Stimulated activated effector memory CD8-positive, alpha-beta T cell treated with anti-CD3 and anti-CD28 coated beads, Interleukin-12 subunit alpha, Interleukin-12 subunit beta, amount 100 ng/mL, for 72 hours (primary cell): ENCODE measurements around the gene ATXN1.
"Not testable (repeated sequence)": the region's sequence is repeated elsewhere in the genome, so short reads cannot be mapped to it uniquely, and the experiment has no call there.

Experiments used
- ATAC-seq: fragments of 150-1000 bp; cut with Tn5 transposase; 2 replicates; pipeline ENCODE4 v1.10.0; 2021
- DNase-seq, 2 donors: peaks; one replicate each; pipeline ENCODE4 v3.0.0; 2021 to 2022; ENCODE audit warnings: low spot score in 2 of 2
- H3K27ac Mint-ChIP-seq: one replicate; pipeline ENCODE4 v1.8.0; 2022; ENCODE audit warnings: mild to moderate bottlenecking, mixed read lengths
- H3K36me3 Mint-ChIP-seq: one replicate; pipeline ENCODE4 v1.8.0; 2022; ENCODE audit warnings: mild to moderate bottlenecking, mixed read lengths
- H3K4me1 Mint-ChIP-seq: one replicate; pipeline ENCODE4 v1.8.0; 2022; ENCODE audit warnings: mixed read lengths
- H3K4me3 Mint-ChIP-seq: one replicate; pipeline ENCODE4 v1.8.0; 2022; ENCODE audit warnings: mild to moderate bottlenecking, mixed read lengths
- H3K9me3 Mint-ChIP-seq: one replicate; pipeline ENCODE4 v1.8.0; 2022; ENCODE audit warnings: mixed read lengths

Gene ATXN1

DNA sequence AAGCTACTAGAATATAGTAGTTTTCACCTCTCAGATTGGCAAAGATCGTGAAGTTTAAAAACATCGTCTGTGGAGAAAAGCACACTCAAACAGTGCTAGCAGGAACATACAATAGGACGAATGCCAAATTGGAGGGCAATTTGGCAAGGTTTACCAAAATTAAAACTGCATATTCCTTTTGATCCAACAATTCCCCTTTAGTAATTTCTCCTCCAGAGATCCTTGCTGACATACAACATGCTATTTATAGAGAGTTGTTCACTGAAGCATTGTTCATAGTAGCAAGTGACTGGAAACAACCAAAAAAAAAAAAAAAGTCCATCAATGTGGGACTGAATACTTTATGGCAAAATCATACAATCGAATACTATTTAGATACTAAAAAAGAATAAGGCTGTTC is 202.2 kb downstream of the ATXN1 start:
- DNase-seq (no peak), ATAC-seq (no peak)
- Mint-ChIP-seq H3K9me3 (no peaks in the 10 kb centered on the region), H3K4me1 (peaks cover 7% of the 10 kb centered on the region), H3K4me3 (no peak overlapping the region), H3K36me3 (peaks cover 27% of the 10 kb centered on the region), H3K27ac (no peak overlapping the region)

DNA sequence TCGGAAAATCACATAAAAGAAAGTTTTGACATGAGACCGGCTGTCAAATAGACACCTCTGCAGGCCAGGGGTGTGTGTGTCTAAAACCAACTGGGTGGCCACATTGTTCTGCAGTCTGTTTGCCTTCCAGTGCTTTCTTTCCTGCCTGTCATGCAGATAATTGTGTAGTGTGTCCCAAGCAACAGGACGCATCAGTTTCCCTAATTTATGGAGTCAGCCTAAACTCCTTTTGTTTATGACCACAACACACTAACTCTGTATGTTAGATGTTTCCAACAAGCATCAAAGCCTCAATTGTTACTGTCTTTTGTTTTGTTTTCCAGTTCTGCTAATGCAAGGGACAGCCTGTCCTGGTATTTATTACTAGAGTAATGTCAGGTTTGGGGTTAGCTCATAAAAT is 205.7 kb downstream of the ATXN1 start:
- Mint-ChIP-seq H3K4me1 (peaks cover 7% of the 10 kb centered on the region), H3K4me3 (no peak overlapping the region), H3K27ac (no peak overlapping the region), H3K9me3 (no peaks in the 10 kb centered on the region), H3K36me3 (peaks cover 27% of the 10 kb centered on the region)
- no peak for ATAC-seq
- DNase-seq: no peak

DNA sequence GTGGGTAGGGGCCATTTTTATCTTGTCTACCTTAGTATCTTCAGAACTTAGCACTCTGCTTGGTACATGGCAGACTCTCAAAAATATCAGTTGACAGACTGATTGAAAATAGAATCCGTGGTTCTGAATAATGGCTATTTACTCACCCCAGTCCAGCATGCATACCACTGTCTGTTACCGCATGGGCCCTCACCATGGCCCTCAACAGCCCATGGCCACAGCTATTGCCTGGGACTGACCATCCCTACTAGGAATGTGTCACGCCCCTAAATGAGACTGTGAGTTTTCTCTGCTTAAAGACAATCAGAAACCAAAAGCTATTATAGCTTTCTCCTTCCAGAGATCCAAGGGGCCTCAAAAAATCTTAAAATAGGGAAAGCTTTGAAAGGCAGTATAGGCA is 207.7 kb downstream of the ATXN1 start:
- Mint-ChIP-seq H3K4me1 (peaks cover 7% of the 10 kb centered on the region), H3K4me3 (no peak overlapping the region), H3K36me3 (peaks cover 39% of the 10 kb centered on the region), H3K9me3 (no peaks in the 10 kb centered on the region), H3K27ac (no peak overlapping the region)
- no peak for ATAC-seq
- no peak for DNase-seq

DNA sequence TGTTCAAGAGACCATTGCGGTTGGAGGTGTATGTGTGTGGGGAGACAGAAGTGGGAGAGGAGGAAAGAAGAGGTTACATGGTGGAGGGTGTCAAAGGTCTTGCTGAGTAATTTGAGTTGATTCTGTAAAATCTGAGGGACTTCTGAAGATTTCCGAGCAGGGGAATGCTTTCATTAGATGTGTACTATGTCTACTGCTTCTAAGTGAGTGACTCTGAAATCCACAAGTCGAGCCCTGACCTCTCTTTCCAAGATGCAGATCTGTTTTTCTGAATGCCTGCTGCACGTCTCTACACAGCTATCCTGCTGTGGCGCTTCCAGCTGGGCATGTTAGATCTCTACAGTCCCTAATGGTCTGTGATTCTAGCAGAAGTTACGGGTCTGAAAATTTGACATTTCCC is 209.8 kb downstream of the ATXN1 start:
- peaks cover 7% of the 10 kb centered on the region for H3K4me1 Mint-ChIP-seq
- no peak overlapping the region for H3K4me3 Mint-ChIP-seq
- DNase-seq: no peak
- no peak for ATAC-seq
- H3K9me3 Mint-ChIP-seq: no peaks in the 10 kb centered on the region
- no peak overlapping the region for H3K27ac Mint-ChIP-seq
- peaks cover 43% of the 10 kb centered on the region for H3K36me3 Mint-ChIP-seq

DNA sequence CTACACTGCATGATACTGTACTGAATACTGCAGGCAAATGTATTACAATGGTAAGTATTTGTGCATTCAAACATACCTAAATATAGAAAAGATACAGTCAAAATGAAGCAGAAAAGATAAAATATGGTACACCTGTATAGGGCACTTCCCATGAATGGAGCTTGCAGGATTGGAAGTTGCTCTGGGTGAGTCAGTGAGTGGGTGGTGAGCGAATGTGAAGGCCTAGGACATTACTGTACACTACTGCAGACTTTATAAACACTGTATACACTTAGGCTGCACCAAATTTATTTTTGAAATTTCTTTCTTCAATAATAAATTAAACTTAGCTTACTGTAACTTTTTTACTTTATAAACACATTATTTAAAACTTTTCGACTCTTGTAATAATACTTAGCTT is 213.1 kb downstream of the ATXN1 start:
- Mint-ChIP-seq H3K9me3 (no peaks in the 10 kb centered on the region), H3K4me1 (peaks cover 13% of the 10 kb centered on the region), H3K27ac (no peak overlapping the region), H3K36me3 (peaks cover 45% of the 10 kb centered on the region), H3K4me3 (no peak overlapping the region)
- no peak for ATAC-seq
- no peak for DNase-seq

DNA sequence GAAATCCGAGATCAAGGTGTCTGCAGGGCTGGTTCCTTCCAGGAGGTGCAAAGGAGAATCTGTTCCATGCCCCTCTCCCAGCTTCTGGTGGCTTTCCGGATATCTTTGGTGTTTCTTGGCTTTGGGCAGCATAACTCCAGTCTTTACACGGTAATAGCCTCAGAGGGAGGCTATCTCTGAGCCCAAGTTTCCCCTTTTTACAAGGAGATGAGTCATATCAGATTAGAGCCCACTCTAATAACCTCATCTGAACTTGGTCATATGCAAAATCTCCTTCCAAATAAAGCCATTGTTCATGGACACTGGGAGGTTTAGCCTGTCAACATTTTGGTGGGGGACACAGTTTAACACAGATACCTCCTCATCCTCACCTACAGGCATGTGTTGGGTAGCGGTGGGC is 213.7 kb downstream of the ATXN1 start:
- Mint-ChIP-seq H3K4me1 (peaks cover 13% of the 10 kb centered on the region), H3K27ac (no peak overlapping the region), H3K9me3 (no peaks in the 10 kb centered on the region), H3K36me3 (peaks cover 45% of the 10 kb centered on the region), H3K4me3 (no peak overlapping the region)
- ATAC-seq (no peak), DNase-seq (no peak)

DNA sequence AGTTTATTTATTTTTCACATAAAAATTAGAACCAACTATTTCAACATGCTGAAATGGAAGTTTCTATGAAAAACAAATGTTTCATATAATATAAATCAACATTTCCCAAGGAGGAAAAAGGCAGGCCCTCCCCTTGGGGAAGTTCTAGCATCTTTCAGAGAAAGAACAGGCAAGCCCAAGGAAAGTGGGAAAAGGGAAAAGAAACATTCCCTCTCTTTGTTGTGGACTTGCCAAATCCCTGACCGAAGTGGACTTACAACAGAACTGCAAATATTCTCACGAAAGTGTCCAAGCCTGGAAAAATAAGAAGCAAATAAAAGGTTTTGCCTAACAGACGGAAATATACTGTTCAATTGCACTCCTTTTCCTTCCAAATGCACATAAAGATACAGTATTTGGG is 214.4 kb downstream of the ATXN1 start:
- Mint-ChIP-seq H3K4me3 (no peak overlapping the region), H3K4me1 (peaks cover 13% of the 10 kb centered on the region), H3K27ac (no peak overlapping the region), H3K9me3 (no peaks in the 10 kb centered on the region), H3K36me3 (peaks cover 45% of the 10 kb centered on the region)
- no peak for ATAC-seq
- no peak for DNase-seq

DNA sequence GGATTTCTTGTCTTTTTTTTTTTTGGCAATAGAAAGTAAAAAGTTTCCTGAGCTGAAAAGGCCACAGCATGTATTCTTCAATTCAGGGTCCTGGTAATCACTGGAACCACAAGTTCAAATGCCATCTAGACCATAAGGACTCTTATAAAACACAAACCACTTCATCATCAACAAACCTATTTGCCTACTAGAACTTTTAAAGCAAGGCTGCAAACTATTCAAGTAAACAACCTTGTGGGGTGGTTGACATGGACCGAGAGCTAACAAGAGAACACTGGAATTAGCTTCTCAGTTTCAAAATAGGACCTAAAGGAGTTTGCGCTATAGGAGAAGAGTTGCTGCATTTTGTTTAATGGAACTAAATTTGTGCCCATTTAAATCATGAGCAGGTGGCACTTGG is 215.9 kb downstream of the ATXN1 start:
- H3K9me3 Mint-ChIP-seq: no peaks in the 10 kb centered on the region
- DNase-seq: no peak
- H3K4me1 Mint-ChIP-seq: peaks cover 20% of the 10 kb centered on the region
- no peak for ATAC-seq
- H3K4me3 Mint-ChIP-seq: no peak overlapping the region
- H3K27ac Mint-ChIP-seq: no peak overlapping the region
- H3K36me3 Mint-ChIP-seq: peaks cover 44% of the 10 kb centered on the region

DNA sequence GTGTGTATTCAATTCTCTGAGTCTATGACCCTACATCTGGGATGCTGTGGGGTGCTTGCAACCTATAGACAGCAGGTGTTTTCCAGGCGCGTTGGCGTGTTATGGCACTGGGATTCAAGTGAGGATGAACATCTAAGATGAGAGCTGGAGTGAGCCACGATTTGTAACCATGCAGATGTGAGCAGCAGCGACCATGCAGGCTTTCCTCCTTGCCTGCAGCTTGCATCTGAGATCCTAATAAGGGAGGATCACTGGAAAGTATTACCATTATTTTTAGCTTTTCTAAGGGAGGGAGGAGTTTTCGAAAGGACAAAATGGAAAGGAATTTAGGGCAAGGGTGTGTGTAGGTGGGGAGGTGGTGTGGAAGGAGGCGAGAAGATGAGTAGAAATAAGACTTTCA is 216.7 kb downstream of the ATXN1 start:
- no peaks in the 10 kb centered on the region for H3K9me3 Mint-ChIP-seq
- DNase-seq (no peak), ATAC-seq (no peak)
- H3K36me3 Mint-ChIP-seq: peaks cover 37% of the 10 kb centered on the region
- peak overlapping the region; percentile 6 for H3K27ac Mint-ChIP-seq
- H3K4me3 Mint-ChIP-seq: no peak overlapping the region
- peaks cover 24% of the 10 kb centered on the region for H3K4me1 Mint-ChIP-seq

DNA sequence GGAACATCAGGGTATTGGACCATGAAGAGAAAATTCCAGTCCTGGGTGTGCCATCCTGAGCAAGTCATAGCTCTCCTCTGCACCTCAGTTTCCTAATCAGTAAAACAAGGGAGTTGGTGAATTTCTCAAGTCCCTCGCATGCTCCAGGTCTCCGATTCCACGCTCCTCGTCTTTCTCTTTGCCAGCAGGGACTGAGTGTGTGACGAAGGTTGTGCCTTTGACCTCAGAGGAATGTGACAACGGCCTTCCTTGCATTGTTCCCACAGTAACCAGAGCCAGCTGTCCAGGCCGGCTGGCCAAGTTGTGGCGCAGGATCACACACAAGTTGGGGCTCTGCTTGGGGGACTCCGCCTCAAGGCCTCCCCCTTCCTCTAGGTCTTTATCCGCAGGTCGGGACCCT is 217.3 kb downstream of the ATXN1 start:
- H3K36me3 Mint-ChIP-seq: peaks cover 37% of the 10 kb centered on the region
- H3K9me3 Mint-ChIP-seq: no peaks in the 10 kb centered on the region
- H3K27ac Mint-ChIP-seq: peak overlapping the region; percentile 6
- DNase-seq (no peak), ATAC-seq (no peak)
- peaks cover 28% of the 10 kb centered on the region for H3K4me1 Mint-ChIP-seq
- no peak overlapping the region for H3K4me3 Mint-ChIP-seq

DNA sequence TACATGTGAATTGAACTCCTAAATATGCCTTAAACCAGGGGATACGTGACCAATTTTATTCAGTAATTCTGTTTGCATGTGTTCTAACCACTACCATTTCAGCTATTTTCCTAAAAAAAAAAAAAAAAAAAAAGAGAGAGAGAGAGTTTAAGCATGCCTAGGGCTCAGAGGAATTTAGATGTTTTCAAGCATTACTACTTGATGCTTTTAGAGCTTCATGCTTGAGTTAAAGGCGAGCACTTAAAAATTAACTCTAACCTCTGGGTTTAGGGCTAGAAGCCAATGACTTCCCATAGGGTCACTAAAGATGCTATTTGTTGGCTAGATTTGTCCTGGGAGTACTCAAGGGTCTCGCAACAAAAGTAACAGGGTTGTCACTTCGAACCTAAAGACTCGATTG is 217.7 kb downstream of the ATXN1 start:
- peaks cover 41% of the 10 kb centered on the region for H3K36me3 Mint-ChIP-seq
- no peaks in the 10 kb centered on the region for H3K9me3 Mint-ChIP-seq
- DNase-seq: no peak
- no peak for ATAC-seq
- H3K27ac Mint-ChIP-seq: no peak overlapping the region
- no peak overlapping the region for H3K4me3 Mint-ChIP-seq
- peaks cover 33% of the 10 kb centered on the region for H3K4me1 Mint-ChIP-seq

DNA sequence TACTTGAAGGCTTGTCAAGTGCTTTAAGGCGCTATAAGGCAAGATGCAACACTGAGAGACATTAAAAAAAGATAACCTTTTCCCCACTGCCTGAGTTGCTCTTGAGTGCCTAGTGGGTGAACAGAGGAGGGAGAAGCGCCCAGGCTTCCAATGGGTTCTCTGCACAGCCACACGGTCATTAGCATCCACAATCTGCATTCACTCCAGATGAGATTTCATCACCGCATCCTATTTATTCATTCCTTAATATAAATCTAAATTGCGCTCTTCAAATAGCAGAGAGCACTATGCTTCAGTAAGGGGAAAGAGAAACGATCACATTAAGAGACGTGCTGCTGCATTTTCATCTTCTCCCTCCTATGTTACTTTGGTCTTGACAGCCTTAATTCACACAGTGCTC is 219.2 kb downstream of the ATXN1 start:
- no peak overlapping the region for H3K27ac Mint-ChIP-seq
- H3K4me1 Mint-ChIP-seq: peaks cover 33% of the 10 kb centered on the region
- H3K36me3 Mint-ChIP-seq: peaks cover 30% of the 10 kb centered on the region
- H3K4me3 Mint-ChIP-seq: no peak overlapping the region
- DNase-seq (no peak), ATAC-seq (no peak)
- H3K9me3 Mint-ChIP-seq: no peaks in the 10 kb centered on the region

DNA sequence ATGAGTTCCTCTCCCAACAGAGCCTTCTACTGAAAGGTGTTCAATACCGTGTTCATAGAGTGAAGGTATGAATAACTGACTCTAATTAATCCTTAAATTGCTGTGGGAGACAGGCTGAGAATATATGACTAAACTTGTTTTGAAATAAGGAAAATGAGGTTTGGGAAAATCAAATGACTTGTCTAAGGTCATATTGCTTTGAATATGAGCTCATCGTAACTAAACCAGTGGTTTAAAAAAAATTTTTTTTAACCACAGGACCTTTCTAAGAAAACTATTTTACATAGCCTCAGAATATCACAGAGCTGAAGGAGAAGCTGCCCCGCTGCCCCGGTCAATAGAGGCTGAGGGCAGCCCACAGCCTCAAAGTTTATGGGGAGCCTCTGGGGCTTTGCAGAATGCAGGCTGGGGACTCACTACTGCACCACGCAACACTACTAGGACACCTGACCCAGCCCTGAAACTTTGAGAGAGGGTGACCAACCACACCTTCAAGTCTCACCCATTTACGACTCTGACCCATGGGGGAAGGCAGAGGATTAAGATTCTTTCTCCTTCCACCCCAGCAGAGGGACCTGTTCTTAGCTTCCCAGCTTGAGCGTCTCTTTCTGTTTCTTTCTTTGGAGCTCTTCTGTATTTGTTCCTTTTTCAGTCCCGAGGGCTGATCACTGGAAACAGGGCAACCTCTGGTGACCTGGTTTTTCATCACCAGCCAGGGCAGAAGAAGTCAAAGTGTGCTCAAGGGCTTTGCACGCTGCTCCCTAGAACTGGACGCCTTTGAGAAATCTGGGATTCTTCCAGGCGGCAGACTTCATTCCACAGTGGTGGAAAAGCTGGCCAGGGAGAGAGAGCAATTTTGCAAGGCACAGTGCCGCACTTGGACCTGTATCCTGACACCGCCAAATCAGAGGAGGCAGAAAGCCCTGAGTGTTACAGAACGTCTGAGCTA is 220.2 kb downstream of the ATXN1 start:
- Mint-ChIP-seq H3K27ac (peak overlapping the region; percentile 14), H3K9me3 (no peaks in the 10 kb centered on the region), H3K4me1 (peaks cover 33% of the 10 kb centered on the region), H3K4me3 (no peak overlapping the region), H3K36me3 (peaks cover 21% of the 10 kb centered on the region)
- DNase-seq (no peak), ATAC-seq (peak; percentile 61)

DNA sequence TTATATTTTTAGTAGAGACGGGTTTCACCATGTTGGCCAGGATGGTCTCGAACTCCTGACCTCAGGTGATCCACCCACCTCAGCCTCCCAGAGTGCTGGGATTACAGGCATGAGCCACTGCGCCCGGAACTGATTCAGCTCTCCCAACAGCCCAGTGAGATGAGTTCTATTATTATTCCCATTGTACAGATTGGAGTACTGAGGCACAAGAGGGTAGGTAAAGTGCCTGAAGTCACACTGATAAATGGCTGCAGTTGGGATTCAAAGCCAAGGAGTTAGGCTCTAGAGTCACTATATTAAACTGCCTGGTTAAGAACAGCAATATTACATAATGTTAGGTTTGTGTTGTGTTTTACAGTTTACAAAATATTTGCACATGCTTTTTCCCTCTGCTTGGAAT is 220.9 kb downstream of the ATXN1 start:
- H3K9me3 Mint-ChIP-seq, ATAC-seq, H3K27ac Mint-ChIP-seq, DNase-seq, H3K4me3 Mint-ChIP-seq: not testable (repeated sequence)
- Mint-ChIP-seq H3K36me3 (peaks cover 21% of the 10 kb centered on the region), H3K4me1 (peaks cover 33% of the 10 kb centered on the region)

DNA sequence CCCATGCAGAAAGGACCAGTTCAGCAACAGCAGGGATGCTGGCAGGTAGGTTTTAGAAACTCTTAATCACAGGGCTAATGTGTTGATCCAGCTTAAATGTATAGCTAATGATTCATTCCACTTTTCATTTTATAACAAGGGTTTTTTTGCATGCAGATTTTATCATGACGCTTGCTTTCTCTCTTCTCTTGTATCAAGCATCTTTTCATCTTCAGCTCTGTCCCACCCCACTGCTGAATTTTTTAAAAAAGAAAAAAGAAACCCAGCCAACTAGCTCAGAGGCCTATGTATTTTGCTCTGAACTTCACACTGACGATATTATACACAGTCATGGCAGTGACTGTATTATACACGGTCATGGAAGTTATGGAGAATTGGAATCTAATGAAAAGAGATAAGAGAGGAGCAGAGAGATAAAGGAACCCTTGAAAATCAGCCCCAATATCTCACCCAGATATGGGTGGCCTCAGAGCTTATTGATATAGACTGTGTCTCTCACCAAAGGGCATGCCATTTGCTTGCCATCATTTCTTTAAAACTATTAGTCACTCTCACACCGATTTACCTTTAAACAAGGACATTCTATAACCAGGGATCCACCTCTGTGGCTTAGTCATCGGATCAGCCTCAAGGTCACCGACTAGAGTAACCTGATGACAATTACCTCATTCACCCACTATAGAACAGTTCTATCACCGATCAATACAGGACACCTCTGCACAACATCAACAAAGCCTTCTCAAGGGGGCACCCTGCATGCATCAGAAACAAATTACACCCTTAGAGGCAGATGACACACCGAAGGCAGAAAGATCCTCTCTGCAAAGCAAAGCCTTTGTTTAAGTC is 222.0 kb downstream of the ATXN1 start:
- Mint-ChIP-seq H3K36me3 (peaks cover 13% of the 10 kb centered on the region), H3K27ac (peak overlapping the region; percentile 44), H3K4me1 (peaks cover 35% of the 10 kb centered on the region), H3K4me3 (no peak overlapping the region), H3K9me3 (no peaks in the 10 kb centered on the region)
- ATAC-seq (peak; percentile 66), DNase-seq (no peak)

DNA sequence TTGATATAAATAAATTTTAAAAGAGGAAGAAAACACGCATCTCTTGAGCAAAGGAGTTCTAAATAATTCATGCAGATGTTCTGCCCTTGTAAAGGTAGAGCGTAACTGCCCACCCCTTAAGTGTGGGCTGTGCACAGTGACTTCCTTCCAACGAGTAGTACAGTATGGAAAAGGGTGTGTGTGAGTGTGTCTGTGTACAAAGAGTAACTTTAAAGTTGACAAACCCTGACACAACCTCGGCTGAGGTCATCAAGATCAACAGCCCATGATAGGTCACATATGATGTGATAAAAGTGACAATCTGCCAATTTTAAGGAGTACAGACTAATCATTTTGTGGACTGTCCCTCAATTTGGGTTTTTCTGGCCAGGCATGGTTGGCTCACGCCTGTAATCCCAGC is 225.7 kb downstream of the ATXN1 start:
- peaks cover 21% of the 10 kb centered on the region for H3K36me3 Mint-ChIP-seq
- H3K27ac Mint-ChIP-seq: no peak overlapping the region
- H3K4me3 Mint-ChIP-seq: no peak overlapping the region
- peaks cover 3% of the 10 kb centered on the region for H3K9me3 Mint-ChIP-seq
- peaks cover 52% of the 10 kb centered on the region for H3K4me1 Mint-ChIP-seq
- ATAC-seq (no peak), DNase-seq (no peak)
